Activated gamma-delta T cell treated with Interleukin-2 at 50 U/mL for 16 hours (primary cell): Measurements from ENCODE around the gene CCL4.
"Not testable (repeated sequence)": the region's sequence is repeated elsewhere in the genome, so short reads cannot be mapped to it uniquely, and the experiment has no call there.

ENCODE experiments used
- DNase-seq: peaks from one replicate; pipeline ENCODE4 v3.0.0-alpha.2; 2020

The CCL4 gene

GRCh38 chr17:36118477-36119353 is 15.1 kb downstream of the CCL4 start:
- no peak for DNase-seq

GRCh38 chr17:36120221-36120620 is 16.6 kb downstream of the CCL4 start:
- DNase-seq, result no peak

GRCh38 chr17:36121099-36121498 is 17.5 kb downstream of the CCL4 start:
- not testable (repeated sequence) for DNase-seq

- DNase-seq, result no peak
Observed at GRCh38 chr17:36123431-36123830, 19.8 kb downstream of the CCL4 start.

GRCh38 chr17:36124879-36125824 is 21.5 kb downstream of the CCL4 start:
- no peak for DNase-seq

- DNase-seq, result no peak
Observed at GRCh38 chr17:36127199-36127893, 23.7 kb downstream of the CCL4 start.

- DNase-seq, result no peak
Observed at GRCh38 chr17:36127911-36128310, 24.3 kb downstream of the CCL4 start.

- no peak for DNase-seq
Observed at GRCh38 chr17:36128411-36128978, 24.9 kb downstream of the CCL4 start.

- DNase-seq, result no peak
Observed at GRCh38 chr17:36129616-36130015, 26.0 kb downstream of the CCL4 start.

- no peak for DNase-seq
Observed at GRCh38 chr17:36130346-36130745, 26.7 kb downstream of the CCL4 start.

- DNase-seq, result no peak
Observed at GRCh38 chr17:36131421-36131820, 27.8 kb downstream of the CCL4 start.

- no peak for DNase-seq
Observed at GRCh38 chr17:36131931-36132330, 28.3 kb downstream of the CCL4 start.

GRCh38 chr17:36132421-36132831 is 28.8 kb downstream of the CCL4 start:
- DNase-seq, result no peak

- DNase-seq, result no peak
Observed at GRCh38 chr17:36133602-36134236, 30.1 kb downstream of the CCL4 start.

GRCh38 chr17:36135465-36135864 is 31.8 kb downstream of the CCL4 start:
- no peak for DNase-seq

- DNase-seq, result no peak
Observed at GRCh38 chr17:36136036-36136435, 32.4 kb downstream of the CCL4 start.

GRCh38 chr17:36136439-36136838 is 32.8 kb downstream of the CCL4 start:
- DNase-seq, result no peak

- no peak for DNase-seq
Observed at GRCh38 chr17:36142235-36142634, 38.6 kb downstream of the CCL4 start.

GRCh38 chr17:36142806-36143205 is 39.2 kb downstream of the CCL4 start:
- no peak for DNase-seq

GRCh38 chr17:36144014-36144413 is 40.4 kb downstream of the CCL4 start:
- no peak for DNase-seq

- DNase-seq, result no peak
Observed at GRCh38 chr17:36144981-36145729, 41.5 kb downstream of the CCL4 start.
